KMS-11 (cell line): ENCODE measurements around the gene ADCY1.

Experiments used
- H2AFZ ChIP-seq: fragments of 200-600 bp; sonication (generic); 2 replicates; pipeline ENCODE4 v1.6.1; 2016; ENCODE audit warnings: antibody characterized with exemption, mixed run types, low read depth
- H3K27ac ChIP-seq: fragments of 200-600 bp; sonication (generic); 2 replicates; pipeline ENCODE4 v1.6.1; 2016; ENCODE audit warnings: mild to moderate bottlenecking, mixed run types
- H3K27me3 ChIP-seq: fragments of 200-600 bp; sonication (generic); 2 replicates; pipeline ENCODE4 v1.6.1; 2017; ENCODE audit warnings: mild to moderate bottlenecking, low read depth, mixed run types, moderate library complexity; ENCODE audit not compliant: insufficient read depth
- H3K36me3 ChIP-seq: fragments of 200-600 bp; sonication (generic); 2 replicates; pipeline ENCODE4 v1.6.1; 2017; ENCODE audit warnings: mild to moderate bottlenecking, mixed run types; ENCODE audit not compliant: insufficient read depth
- H3K4me1 ChIP-seq: fragments of 200-600 bp; sonication (generic); 2 replicates; pipeline ENCODE4 v1.6.1; 2016; ENCODE audit warnings: mild to moderate bottlenecking, low read depth, mixed run types; ENCODE audit not compliant: poor library complexity, severe bottlenecking
- H3K4me2 ChIP-seq: fragments of 200-600 bp; sonication (generic); 2 replicates; pipeline ENCODE4 v1.7.0; 2016; ENCODE audit warnings: mild to moderate bottlenecking, mixed run types
- H3K4me3 ChIP-seq: fragments of 200-600 bp; sonication (generic); IDR thresholded peaks from 2 replicates; pipeline ENCODE4 v1.6.1; 2017; ENCODE audit warnings: low read depth, low read length, mixed read lengths; ENCODE audit not compliant: insufficient read depth
- H3K79me2 ChIP-seq: fragments of 200-600 bp; sonication (generic); 2 replicates; pipeline ENCODE4 v1.6.1; 2016; ENCODE audit warnings: low read depth, mixed run types; ENCODE audit not compliant: insufficient read depth
- H3K9ac ChIP-seq: fragments of 200-600 bp; sonication (generic); 2 replicates; pipeline ENCODE4 v1.6.1; 2016; ENCODE audit warnings: mild to moderate bottlenecking, mixed run types
- H4K20me1 ChIP-seq: fragments of 200-600 bp; sonication (generic); 2 replicates; pipeline ENCODE4 v1.6.1; 2016; ENCODE audit warnings: mild to moderate bottlenecking, mixed run types; ENCODE audit not compliant: insufficient read depth
- TF ChIP-seq, protein P1 (sequence below): fragments of 200-600 bp; sonication (generic); conservative IDR thresholded peaks from 2 replicates; pipeline ENCODE4 v1.6.1; 2017; ENCODE audit warnings: low read depth, mild to moderate bottlenecking, antibody characterized with exemption, low read length, moderate library complexity, mixed read lengths

ADCY1 gene

DNA sequence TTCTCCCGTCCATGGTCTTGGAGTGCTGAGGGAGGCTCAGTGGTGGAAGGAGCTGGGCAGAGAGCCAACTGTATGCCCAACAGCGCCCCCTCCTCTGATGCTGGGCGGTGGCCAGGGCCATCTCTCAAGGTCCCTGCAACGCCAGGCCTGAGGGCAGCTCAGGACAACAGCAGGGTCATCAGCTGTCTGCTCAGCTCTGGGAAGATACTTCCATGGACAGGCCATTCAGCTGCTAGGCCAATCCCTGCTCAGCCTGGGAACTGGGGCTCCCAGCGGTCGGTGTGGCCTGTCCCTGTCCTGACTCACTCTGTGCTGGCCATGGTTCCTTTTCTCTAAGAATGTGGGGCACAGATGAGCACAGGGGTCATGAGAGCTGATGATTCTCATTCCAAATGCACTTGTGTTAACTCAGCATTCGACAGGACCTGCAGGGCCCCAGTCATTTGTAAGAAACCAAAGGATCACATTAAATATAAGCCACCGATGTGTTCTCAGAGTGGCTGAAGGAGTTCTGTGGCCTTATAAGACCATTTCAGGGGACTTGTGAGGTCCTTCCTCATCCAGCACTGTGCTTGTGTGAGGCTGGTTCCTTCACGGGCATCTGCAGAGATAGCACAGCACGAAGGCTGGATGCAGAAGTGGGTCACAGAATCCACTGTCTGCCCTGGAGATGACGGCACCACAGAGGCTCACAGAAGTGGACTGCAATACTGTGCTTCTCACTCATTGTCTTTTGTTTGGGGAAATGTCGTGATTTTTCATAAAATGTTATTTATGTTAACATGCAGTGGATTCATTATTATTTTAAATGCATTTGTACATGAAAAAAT is 73.0 kb downstream of the ADCY1 start:
- no peaks in the 10 kb centered on the region for H3K27me3 ChIP-seq
- TF ChIP-seq, protein P1, sequence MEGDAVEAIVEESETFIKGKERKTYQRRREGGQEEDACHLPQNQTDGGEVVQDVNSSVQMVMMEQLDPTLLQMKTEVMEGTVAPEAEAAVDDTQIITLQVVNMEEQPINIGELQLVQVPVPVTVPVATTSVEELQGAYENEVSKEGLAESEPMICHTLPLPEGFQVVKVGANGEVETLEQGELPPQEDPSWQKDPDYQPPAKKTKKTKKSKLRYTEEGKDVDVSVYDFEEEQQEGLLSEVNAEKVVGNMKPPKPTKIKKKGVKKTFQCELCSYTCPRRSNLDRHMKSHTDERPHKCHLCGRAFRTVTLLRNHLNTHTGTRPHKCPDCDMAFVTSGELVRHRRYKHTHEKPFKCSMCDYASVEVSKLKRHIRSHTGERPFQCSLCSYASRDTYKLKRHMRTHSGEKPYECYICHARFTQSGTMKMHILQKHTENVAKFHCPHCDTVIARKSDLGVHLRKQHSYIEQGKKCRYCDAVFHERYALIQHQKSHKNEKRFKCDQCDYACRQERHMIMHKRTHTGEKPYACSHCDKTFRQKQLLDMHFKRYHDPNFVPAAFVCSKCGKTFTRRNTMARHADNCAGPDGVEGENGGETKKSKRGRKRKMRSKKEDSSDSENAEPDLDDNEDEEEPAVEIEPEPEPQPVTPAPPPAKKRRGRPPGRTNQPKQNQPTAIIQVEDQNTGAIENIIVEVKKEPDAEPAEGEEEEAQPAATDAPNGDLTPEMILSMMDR = no peak
- no peak overlapping the region for H3K4me2 ChIP-seq
- no peaks in the 10 kb centered on the region for H4K20me1 ChIP-seq
- H3K9ac ChIP-seq = no peak overlapping the region
- no peak overlapping the region for H3K4me3 ChIP-seq
- peaks cover under 1% of the 10 kb centered on the region for H3K4me1 ChIP-seq
- no peaks in the 10 kb centered on the region for H3K79me2 ChIP-seq
- H3K36me3 ChIP-seq = no peaks in the 10 kb centered on the region
- no peak overlapping the region for H2AFZ ChIP-seq
- no peak overlapping the region for H3K27ac ChIP-seq

DNA sequence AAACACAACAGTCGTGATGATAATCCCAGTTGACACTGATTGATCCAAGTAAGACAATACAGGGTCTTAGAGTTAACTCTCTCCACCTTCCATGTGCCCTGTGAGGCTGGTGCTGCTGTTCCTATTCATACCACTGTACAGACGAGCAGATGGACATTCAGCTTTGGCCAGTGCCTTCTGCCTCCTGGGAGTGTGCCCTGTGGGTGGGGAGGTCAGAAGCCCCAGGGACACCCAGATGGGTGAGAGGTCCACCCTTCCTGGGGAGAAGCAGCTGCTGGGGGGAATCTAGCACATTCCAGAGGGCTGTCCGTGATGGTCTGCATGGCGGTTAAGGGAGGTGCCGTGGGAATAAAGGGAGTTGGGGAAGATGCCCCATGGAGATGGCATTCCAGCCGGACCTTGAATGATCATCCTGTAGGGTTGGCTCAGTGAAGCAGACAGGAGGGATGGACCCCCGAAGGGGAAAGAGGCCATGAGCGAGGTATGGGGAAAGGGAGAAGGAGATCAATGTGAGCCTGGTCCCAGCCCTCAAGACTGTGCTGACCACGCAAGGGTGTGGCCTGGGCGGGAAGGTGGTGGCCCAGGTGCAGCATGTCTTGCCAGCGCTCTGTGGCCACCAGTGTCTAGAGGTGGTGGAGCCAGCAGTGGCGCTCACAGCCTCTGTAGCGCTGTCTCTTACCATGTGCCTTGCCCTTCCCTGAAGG is 74.0 kb downstream of the ADCY1 start:
- Histone ChIP-seq H3K9ac (no peak overlapping the region), H3K36me3 (no peaks in the 10 kb centered on the region), H4K20me1 (no peaks in the 10 kb centered on the region), H2AFZ (no peak overlapping the region), H3K4me3 (no peak overlapping the region), H3K4me2 (no peak overlapping the region), H3K4me1 (no peaks in the 10 kb centered on the region), H3K79me2 (no peaks in the 10 kb centered on the region), H3K27ac (no peak overlapping the region), H3K27me3 (no peaks in the 10 kb centered on the region)
- TF ChIP-seq, protein P1 = no peak

DNA sequence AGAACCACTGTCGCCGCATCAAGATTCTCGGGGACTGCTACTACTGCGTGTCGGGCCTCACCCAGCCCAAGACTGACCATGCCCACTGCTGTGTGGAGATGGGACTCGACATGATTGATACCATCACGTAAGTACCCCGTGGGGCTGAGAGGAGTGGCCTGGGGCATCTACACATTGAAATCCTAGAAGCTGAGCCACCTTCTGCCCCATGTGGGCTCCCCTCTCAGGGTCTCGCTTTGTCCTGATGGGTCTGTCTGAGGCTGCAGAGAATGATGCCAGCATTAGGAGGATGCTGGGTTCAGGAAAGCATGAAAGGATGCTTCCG is 74.5 kb downstream of the ADCY1 start:
- H3K4me2 ChIP-seq = no peak overlapping the region

DNA sequence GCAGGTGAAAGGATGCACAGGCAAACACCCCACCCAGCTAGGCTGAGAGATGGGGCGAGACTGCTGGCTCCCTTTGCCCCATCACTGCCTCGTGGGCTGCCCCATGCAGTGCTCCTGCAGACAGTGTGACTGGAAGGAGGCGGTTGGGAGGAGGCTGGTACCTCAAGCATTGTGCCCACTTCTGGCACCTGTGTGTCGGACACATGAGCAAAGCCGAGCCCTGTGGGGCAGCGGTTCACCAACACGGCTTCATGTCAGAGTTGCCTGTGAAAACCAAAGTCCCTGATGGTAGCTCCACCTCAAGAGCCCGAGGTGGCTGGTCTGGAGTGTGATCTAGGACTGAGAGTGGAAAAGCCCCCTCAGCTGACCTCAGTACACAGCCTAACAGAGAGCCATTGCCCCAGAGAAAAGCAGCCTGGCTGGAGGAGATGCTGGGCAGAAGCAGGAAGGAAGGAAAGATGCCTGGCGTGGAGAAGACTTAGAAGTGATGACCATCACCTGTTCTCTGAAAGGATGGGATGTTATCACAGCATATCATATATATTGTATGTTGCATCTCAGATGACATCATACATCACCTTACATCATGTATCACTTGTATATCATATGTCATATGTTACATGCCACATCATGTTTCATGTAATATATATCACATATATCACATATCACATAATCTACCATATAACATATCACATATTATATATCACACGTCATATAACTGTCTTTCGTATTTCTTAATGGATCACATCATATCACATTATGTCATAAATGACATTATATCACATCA is 75.6 kb downstream of the ADCY1 start:
- H3K36me3 ChIP-seq = no peaks in the 10 kb centered on the region
- H3K27ac ChIP-seq = no peak overlapping the region
- no peak overlapping the region for H2AFZ ChIP-seq
- no peak overlapping the region for H3K4me3 ChIP-seq
- no peaks in the 10 kb centered on the region for H3K79me2 ChIP-seq
- no peak overlapping the region for H3K4me2 ChIP-seq
- TF ChIP-seq, protein P1 = no peak
- no peaks in the 10 kb centered on the region for H3K27me3 ChIP-seq
- no peaks in the 10 kb centered on the region for H4K20me1 ChIP-seq
- no peak overlapping the region for H3K9ac ChIP-seq
- no peaks in the 10 kb centered on the region for H3K4me1 ChIP-seq

More for the DNA sequence above, 74.5 kb downstream of the ADCY1 start:
- Histone ChIP-seq H4K20me1 (no peaks in the 10 kb centered on the region), H3K27me3 (no peaks in the 10 kb centered on the region), H3K9ac (no peak overlapping the region), H3K36me3 (no peaks in the 10 kb centered on the region), H3K27ac (no peak overlapping the region), H3K79me2 (no peaks in the 10 kb centered on the region), H3K4me1 (no peaks in the 10 kb centered on the region), H3K4me3 (no peak overlapping the region), H2AFZ (no peak overlapping the region)
- TF ChIP-seq, protein P1 = no peak
